GM23338 (cell line): Measurements from ENCODE around the gene TGFBR3. TPM values are rescaled to one million over a fixed set of nuclear protein-coding genes. Genes with fewer than 3 reads are reported as not detected.

ENCODE experiments used
- ATAC-seq: fragments of 200-7000 bp; cut with Tn5 transposase; 3 replicates; pipeline ENCODE4 v1.9.1; 2020
- DNase-seq: peaks from one replicate; pipeline ENCODE4 v3.0.0-alpha.2; 2015; ENCODE audit warnings: low spot score
- H2AFZ ChIP-seq: fragments of 200-600 bp; sonication (generic); 2 replicates; pipeline ENCODE4 v1.8.0; 2016; ENCODE audit warnings: antibody characterized with exemption, mild to moderate bottlenecking, moderate library complexity
- H3F3A ChIP-seq: fragments of 200-600 bp; sonication (generic); replicated peaks from 2 replicates; pipeline ENCODE4 v1.8.0; 2017; ENCODE audit warnings: antibody characterized with exemption, mixed run types, low read depth
- H3K27ac ChIP-seq: fragments of 200-600 bp; sonication (generic); 2 replicates; pipeline ENCODE4 v1.6.1; 2016; ENCODE audit warnings: low read depth
- H3K27me3 ChIP-seq: fragments of 200-600 bp; sonication (generic); 2 replicates; pipeline ENCODE4 v1.8.0; 2016; ENCODE audit warnings: mild to moderate bottlenecking, mixed run types, moderate library complexity; ENCODE audit not compliant: insufficient read depth
- H3K36me3 ChIP-seq: fragments of 200-600 bp; sonication (generic); 2 replicates; pipeline ENCODE4 v1.8.0; 2016; ENCODE audit warnings: mild to moderate bottlenecking; ENCODE audit not compliant: insufficient read depth
- H3K4me1 ChIP-seq: fragments of 200-600 bp; sonication (generic); 2 replicates; pipeline ENCODE4 v1.8.0; 2016; ENCODE audit warnings: mild to moderate bottlenecking, moderate library complexity; ENCODE audit not compliant: insufficient read depth
- H3K4me2 ChIP-seq: fragments of 200-600 bp; sonication (generic); 2 replicates; pipeline ENCODE4 v1.7.1; 2017; ENCODE audit warnings: mixed run types
- H3K4me3 ChIP-seq: fragments of 200-600 bp; sonication (generic); 2 replicates; pipeline ENCODE4 v1.6.1; 2016; ENCODE audit warnings: mixed run types
- H3K79me2 ChIP-seq: fragments of 200-600 bp; sonication (generic); replicated peaks from 2 replicates; pipeline ENCODE4 v1.8.0; 2017; ENCODE audit warnings: mild to moderate bottlenecking; ENCODE audit not compliant: insufficient read depth
- H3K9me2 ChIP-seq: fragments of 200-600 bp; sonication (generic); 2 replicates; pipeline ENCODE4 v1.8.0; 2017; ENCODE audit not compliant: insufficient read depth
- H4K20me1 ChIP-seq: fragments of 200-600 bp; sonication (generic); replicated peaks from 2 replicates; pipeline ENCODE4 v1.8.0; 2017; ENCODE audit warnings: mild to moderate bottlenecking; ENCODE audit not compliant: insufficient read depth
- H3K27ac Mint-ChIP-seq: 2 replicates; pipeline ENCODE4 v1.8.0; 2020; ENCODE audit warnings: inconsistent platforms, mild to moderate bottlenecking, moderate library complexity, mixed read lengths
- H3K27me3 Mint-ChIP-seq: 3 replicates; pipeline ENCODE4 v1.8.0; 2022; ENCODE audit warnings: low read depth, mild to moderate bottlenecking, moderate library complexity, mixed read lengths, inconsistent platforms; ENCODE audit not compliant: insufficient read depth, poor library complexity
- H3K36me3 Mint-ChIP-seq: 3 replicates; pipeline ENCODE4 v1.8.0; 2021; ENCODE audit warnings: low read depth, mild to moderate bottlenecking, inconsistent platforms, moderate library complexity, mixed read lengths
- H3K4me1 Mint-ChIP-seq: 3 replicates; pipeline ENCODE4 v1.8.0; 2020; ENCODE audit warnings: mild to moderate bottlenecking, inconsistent platforms, mixed read lengths
- H3K4me3 Mint-ChIP-seq: 3 replicates; pipeline ENCODE4 v1.8.0; 2021; ENCODE audit warnings: moderate library complexity, mild to moderate bottlenecking, inconsistent platforms, mixed read lengths
- H3K9me3 Mint-ChIP-seq: 3 replicates; pipeline ENCODE4 v1.8.0; 2020; ENCODE audit warnings: moderate library complexity, mild to moderate bottlenecking, inconsistent platforms, mixed read lengths
- CREB1 ChIP-seq: fragments of 250-450 bp; sonication (Bioruptor Pico); IDR thresholded peaks from 2 replicates; pipeline ENCODE4 v1.5.0; 2020; ENCODE audit warnings: low read depth, mild to moderate bottlenecking, moderate library complexity
- CTCF ChIP-seq, 2 experiments: fragments of 200-600 bp in 1 of 2; sonication (generic) in 1 of 2; conservative IDR thresholded peaks; 2 replicates each; pipeline versions ENCODE4 v1.5.1 to v1.6.1; 2016 to 2017; ENCODE audit warnings: antibody characterized with exemption in 2 of 2, low read depth in 2 of 2, mild to moderate bottlenecking in 2 of 2, moderate library complexity in 1 of 2
- ETS1 ChIP-seq: IDR thresholded peaks from 2 replicates; pipeline ENCODE4 v1.6.1; 2016; ENCODE audit warnings: antibody characterized with exemption
- EZH2phosphoT487 ChIP-seq: fragments of 200-600 bp; sonication (generic); IDR thresholded peaks from one replicate; pipeline ENCODE4 v1.8.1; 2018; ENCODE audit warnings: antibody characterized with exemption; ENCODE audit not compliant: unreplicated experiment
- NANOG ChIP-seq: IDR thresholded peaks from 2 replicates; pipeline ENCODE4 v1.6.1; 2016; ENCODE audit warnings: antibody characterized with exemption, borderline replicate concordance
- REST ChIP-seq: IDR thresholded peaks from one replicate; pipeline ENCODE4 v1.6.1; 2018; ENCODE audit warnings: antibody characterized with exemption; ENCODE audit not compliant: unreplicated experiment
- ZNF331 ChIP-seq: fragments of 250-450 bp; sonication (Bioruptor Pico); IDR thresholded peaks from 2 replicates; pipeline ENCODE4 v1.5.0; 2020; ENCODE audit warnings: low read depth, mild to moderate bottlenecking, moderate library complexity
- polyA plus RNA-seq: library from polyadenylated mRNA; unstranded; fragments of >200 nt; fragmentation: Nextera tagmentation; extraction: Ambion mirVana; gene quantifications from 2 replicates; pipeline ENCODE4 v1.2.1, GENCODE V29; 2016
- total RNA-seq: library from RNA; depleted of rRNA; stranded (reverse); fragments of >200 nt; shearing (Covaris generic); gene quantifications from 2 replicates; pipeline ENCODE4 v1.2.3, GENCODE V29; 2014

TGFBR3 gene
- total and polyA plus RNA-seq, 2 experiments from 2014 or later, result 1.7 to 2.9 TPM

GRCh38 chr1:91703095-91703494, 182.9 kb downstream of the TGFBR3 start:
- Mint-ChIP-seq H3K36me3 (no peaks in the 10 kb centered on the region), H3K27me3 (peaks cover 3% of the 10 kb centered on the region), H3K4me3 (no peak overlapping the region), H3K27ac (no peak overlapping the region), H3K4me1 (peaks cover 27% of the 10 kb centered on the region), H3K9me3 (no peaks in the 10 kb centered on the region)
- no peak for TF ChIP-seq CTCF (conservative IDR thresholded peaks at IDR 0.05; ENCODE audit: low read depth in 2 of 2)
- TF ChIP-seq ETS1, result no peak
- Histone ChIP-seq H3K4me3 (no peak overlapping the region), H3K27me3 (no peaks in the 10 kb centered on the region), H2AFZ (no peak overlapping the region), H3K4me1 (peaks cover 21% of the 10 kb centered on the region), H3K4me2 (no peak overlapping the region), H3K36me3 (no peaks in the 10 kb centered on the region), H4K20me1 (no peaks in the 10 kb centered on the region), H3K9me2 (no peaks in the 10 kb centered on the region), H3K27ac (no peak overlapping the region), H3K79me2 (no peaks in the 10 kb centered on the region), H3F3A (no peaks in the 10 kb centered on the region)
- DNase-seq, result no peak
- ATAC-seq, result no peak

GRCh38 chr1:91701472-91701869, 184.5 kb downstream of the TGFBR3 start:
- ATAC-seq (no peak), DNase-seq (no peak)
- peaks cover 3% of the 10 kb centered on the region for H3K27me3 Mint-ChIP-seq
- H3K36me3 ChIP-seq, result no peaks in the 10 kb centered on the region
- H2AFZ ChIP-seq, result no peak overlapping the region
- H3K9me3 Mint-ChIP-seq, result no peaks in the 10 kb centered on the region
- no peaks in the 10 kb centered on the region for H3K79me2 ChIP-seq
- no peak overlapping the region for H3K4me2 ChIP-seq
- H3K4me3 ChIP-seq, result no peak overlapping the region
- H3K27me3 ChIP-seq, result no peaks in the 10 kb centered on the region
- peaks cover 18% of the 10 kb centered on the region for H3K4me1 ChIP-seq
- H3K4me3 Mint-ChIP-seq, result no peak overlapping the region
- no peaks in the 10 kb centered on the region for H3K9me2 ChIP-seq
- H3K27ac Mint-ChIP-seq, result no peak overlapping the region
- no peaks in the 10 kb centered on the region for H3F3A ChIP-seq
- TF ChIP-seq EZH2phosphoT487, result no peak
- no peak for TF ChIP-seq ETS1
- TF ChIP-seq NANOG, result no peak
- TF ChIP-seq CTCF (conservative IDR thresholded peaks at IDR 0.05; ENCODE audit: low read depth in 2 of 2), result no peak
- TF ChIP-seq REST, result no peak
- no peak for TF ChIP-seq CREB1 (CRISPR knock-in tag)
- no peak for TF ChIP-seq ZNF331 (CRISPR knock-in tag)
- no peak overlapping the region for H3K27ac ChIP-seq
- H4K20me1 ChIP-seq, result no peaks in the 10 kb centered on the region
- no peaks in the 10 kb centered on the region for H3K36me3 Mint-ChIP-seq
- H3K4me1 Mint-ChIP-seq, result peaks cover 23% of the 10 kb centered on the region
